ENCODE measurements around the gene TAF4B.

Gene TAF4B

GRCh38 chr18:26322890-26323653 lies 96.8 kb downstream of the TAF4B start:
- no peak for TF ChIP-seq CTCF (IDR thresholded peaks at IDR 0.05; ENCODE audit: extremely low read depth, missing control alignments)
- no peak for DNase-seq (ENCODE audit: low spot score)

DNA sequence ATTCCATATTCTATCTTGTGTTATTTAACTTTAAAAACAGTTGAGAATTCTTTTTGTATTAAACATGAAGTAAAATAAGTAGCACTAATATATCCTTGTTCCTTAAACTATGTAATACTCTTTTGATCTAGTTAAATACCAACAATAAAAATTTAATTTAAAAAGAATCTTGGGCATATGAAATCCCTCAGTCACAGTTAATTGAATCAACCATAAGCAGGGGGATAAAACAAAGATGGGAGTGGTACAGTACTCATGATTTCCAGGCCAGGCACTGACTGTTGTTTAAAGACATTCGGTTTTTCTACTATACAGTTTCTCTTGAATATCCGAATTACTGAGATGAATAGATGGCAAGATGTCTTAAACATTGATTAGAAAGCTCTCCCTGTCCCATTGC lies 99.5 kb downstream of the TAF4B start:
- TF ChIP-seq CTCF (IDR thresholded peaks at IDR 0.05; ENCODE audit: extremely low read depth, missing control alignments) = no peak
- no peak for DNase-seq (ENCODE audit: low spot score)

- no peak for DNase-seq (ENCODE audit: low spot score)
- TF ChIP-seq CTCF (IDR thresholded peaks at IDR 0.05; ENCODE audit: extremely low read depth, missing control alignments) = no peak
Measured at GRCh38 chr18:26327062-26327461, 100.8 kb downstream of the TAF4B start.

GRCh38 chr18:26332991-26333390 lies 106.7 kb downstream of the TAF4B start:
- no peak for DNase-seq (ENCODE audit: low spot score)
- TF ChIP-seq CTCF (IDR thresholded peaks at IDR 0.05; ENCODE audit: extremely low read depth, missing control alignments) = no peak

DNA sequence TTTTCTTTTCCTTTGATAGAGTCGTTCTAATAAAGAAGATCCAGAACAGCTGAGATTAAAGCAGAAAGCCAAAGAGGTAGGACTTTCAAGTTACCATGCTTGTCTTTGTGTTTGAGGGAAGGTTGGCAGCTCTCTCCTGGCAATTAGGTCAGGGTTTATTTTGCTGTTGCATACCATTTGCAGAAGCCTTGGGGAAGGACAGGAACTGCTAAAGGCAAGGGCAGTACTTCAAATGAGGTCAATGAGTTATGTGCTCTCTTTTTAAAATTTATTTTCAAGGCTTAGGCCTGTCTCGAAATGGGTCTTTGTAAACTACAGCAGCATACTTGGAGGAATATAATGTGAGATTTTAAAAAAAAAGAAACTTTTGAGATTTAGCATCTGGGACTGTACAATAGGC lies 108.9 kb downstream of the TAF4B start:
- TF ChIP-seq CTCF (IDR thresholded peaks at IDR 0.05; ENCODE audit: extremely low read depth, missing control alignments) = no peak
- DNase-seq (ENCODE audit: low spot score) = no peak

DNA sequence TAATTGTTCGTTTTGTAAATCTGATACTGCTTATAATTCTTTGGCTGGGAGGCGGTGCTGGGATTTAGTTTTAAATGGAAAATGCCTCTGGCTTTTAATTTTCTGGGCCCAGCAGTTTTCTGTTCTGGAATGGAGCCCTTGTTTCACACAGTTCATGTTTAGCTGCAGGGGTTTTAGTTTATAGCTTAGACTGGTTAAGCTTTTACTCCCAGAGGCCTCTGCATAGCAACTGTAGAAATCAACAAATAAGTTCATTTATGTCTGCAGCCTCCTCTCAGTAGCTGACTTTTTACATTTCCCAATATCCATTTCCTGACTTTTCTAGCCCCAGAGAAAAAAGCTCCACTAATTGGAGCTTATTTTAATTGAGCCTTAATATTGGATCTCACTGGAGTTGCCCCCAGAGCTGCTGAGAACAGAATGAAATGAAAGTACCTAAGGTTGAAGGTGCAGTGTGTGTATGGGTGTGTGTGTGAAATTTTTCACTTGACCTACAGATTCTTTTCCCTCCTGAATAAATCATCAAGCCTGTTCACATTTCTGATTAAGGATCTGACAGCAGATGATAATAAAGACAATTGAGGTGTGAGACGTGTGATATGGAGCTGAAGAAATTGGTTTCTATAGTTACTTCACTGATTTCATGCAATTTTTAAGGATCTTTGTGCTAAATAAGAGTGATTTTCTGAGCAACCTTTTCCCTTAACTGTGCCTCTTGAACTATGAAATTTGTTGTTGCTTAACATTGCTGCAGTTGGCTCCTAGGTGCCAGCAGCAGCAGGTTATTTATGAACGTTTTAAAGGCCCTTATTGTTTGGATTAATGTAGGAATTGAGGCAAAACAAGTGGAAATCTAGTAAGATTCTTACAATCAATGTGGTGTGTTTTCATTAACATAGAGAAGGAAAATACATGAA lies 109.6 kb downstream of the TAF4B start:
- no peak for DNase-seq (ENCODE audit: low spot score)
- no peak for TF ChIP-seq CTCF (IDR thresholded peaks at IDR 0.05; ENCODE audit: extremely low read depth, missing control alignments)

DNA sequence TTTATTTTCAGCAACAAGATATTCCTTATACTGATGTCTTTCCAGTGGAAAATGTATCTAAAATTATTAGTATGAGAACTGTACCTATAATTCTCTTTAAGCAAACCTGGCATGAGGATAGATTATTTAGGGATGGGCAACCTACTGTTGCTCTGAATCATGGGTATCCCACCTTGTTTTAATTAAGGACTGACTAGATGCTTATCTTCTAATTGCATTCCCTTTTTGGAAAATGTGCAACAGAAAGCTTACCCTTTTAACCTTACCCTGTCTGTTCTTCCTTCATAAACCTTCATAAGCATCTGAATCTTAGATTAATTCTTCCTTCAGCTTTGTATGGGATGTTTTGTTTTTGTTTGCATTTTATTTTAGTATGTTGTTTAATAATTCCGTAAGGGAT lies 110.3 kb downstream of the TAF4B start:
- no peak for DNase-seq (ENCODE audit: low spot score)
- TF ChIP-seq CTCF (IDR thresholded peaks at IDR 0.05; ENCODE audit: extremely low read depth, missing control alignments) = no peak

Data from GM20000 (cell line).